ENCODE measurements around the gene EEFSEC. TPM values are rescaled to one million over a fixed set of nuclear protein-coding genes. Genes with fewer than 3 reads are reported as not detected.
A peak's percentile ranks its signal among the peaks of the same experiment; 100 is the strongest.

Gene EEFSEC
- total RNA-seq, 1 experiment from 2014 or later: 13.8 TPM

GRCh38 chr3:128348805-128349531 is 195.7 kb downstream of the EEFSEC start:
- DNase-seq (ENCODE audit: low read depth): peak; percentile 20

DNA sequence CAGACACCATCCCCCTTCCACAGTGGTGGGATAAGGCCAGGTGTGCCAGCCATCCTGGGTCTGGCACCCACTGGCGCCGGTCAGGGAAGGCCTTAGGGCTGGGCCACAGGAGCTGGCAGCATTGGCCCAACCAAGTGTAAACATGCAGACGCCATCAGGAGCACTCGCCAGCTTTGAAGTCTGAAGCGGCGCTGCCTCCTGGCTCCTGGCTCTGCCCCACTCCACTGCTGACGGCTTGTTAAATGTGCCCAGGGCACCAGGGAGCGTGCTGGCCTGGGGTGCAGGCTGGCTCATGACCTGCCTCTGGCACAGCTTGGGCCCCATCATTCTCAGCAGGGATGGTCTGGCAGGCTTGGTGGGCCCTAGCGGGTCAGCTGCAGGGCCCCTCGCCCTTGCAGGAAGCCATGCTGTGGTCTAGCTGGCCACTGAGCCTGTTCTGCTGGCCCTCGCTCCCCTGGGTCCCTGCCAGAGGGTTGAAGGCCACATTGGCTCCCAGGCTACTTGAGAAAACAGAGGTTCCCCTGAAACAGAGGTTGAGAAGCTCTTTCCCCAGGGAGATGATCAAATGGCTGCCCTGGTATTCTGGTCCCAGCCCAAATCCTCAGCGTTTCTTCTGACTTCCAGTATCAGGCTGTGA is 196.8 kb downstream of the EEFSEC start:
- no peak for DNase-seq (ENCODE audit: low read depth)

DNA sequence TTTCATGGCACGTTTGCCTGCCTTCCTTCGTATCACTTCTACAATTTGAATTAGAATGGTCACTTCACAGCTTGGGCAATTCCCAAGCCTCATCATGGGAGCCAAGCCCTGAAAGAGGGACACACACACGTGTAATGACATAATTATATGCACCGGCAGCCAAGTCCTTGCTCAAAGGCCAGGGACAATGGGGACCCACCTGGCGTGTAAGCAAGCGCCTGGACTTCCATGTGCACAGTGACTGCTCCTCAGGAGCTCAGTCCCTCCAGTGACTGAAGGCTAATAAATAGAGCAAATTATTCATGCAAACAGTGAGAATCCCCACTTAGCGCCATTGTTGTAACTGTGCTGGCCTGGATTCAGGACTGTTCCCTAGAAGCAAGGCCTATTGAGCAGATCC is 198.3 kb downstream of the EEFSEC start:
- DNase-seq (ENCODE audit: low read depth): no peak

DNA sequence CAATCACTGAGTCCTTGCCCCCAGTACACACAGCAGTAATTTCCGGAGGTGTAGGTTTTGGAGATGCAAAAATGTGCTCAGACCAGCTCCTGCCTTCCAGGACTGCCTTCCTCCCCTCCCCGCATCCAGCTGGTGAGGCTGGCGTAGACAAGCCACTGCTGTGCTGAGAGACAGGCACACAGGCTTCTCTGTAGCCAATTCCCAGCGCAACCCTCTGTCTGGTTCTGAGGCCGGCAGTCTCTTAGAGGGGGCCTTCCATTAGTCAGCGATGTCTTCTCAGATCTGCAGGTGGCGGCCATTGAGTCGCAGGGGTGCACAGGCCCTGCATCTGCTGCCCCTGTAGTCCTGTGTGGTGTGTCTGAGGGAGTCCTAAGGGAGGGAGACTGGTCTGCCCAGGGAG is 199.0 kb downstream of the EEFSEC start:
- DNase-seq (ENCODE audit: low read depth): no peak

DNA sequence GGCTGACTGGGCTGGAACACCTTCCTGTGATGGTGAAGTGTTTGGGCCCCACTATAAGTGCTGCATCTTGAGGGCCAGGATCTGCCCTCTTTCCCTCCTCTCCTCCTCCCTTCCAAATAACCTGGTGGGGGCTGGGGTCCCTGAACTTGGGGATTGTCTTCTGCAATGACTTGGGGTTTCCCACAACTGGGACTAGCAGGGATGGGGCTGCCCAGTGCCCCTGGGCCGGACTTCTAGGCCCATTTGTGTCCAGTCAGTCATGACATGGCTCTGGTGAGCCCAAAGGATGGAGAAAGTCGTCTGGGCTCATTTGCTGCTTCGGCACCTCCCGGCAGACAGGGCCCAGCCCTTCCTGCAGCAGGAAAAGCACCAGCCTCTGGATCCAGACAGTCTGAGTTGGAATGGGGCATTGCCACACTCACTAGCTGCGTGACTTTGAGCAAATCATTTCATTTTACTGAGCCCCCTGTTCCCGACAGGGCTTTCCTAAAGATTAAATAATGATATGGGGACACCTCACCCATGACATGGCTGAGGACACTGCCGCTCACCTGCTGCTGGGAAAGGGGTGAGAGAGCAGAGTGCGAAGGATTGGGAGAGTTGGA is 200.2 kb downstream of the EEFSEC start:
- no peak for DNase-seq (ENCODE audit: low read depth)

DNA sequence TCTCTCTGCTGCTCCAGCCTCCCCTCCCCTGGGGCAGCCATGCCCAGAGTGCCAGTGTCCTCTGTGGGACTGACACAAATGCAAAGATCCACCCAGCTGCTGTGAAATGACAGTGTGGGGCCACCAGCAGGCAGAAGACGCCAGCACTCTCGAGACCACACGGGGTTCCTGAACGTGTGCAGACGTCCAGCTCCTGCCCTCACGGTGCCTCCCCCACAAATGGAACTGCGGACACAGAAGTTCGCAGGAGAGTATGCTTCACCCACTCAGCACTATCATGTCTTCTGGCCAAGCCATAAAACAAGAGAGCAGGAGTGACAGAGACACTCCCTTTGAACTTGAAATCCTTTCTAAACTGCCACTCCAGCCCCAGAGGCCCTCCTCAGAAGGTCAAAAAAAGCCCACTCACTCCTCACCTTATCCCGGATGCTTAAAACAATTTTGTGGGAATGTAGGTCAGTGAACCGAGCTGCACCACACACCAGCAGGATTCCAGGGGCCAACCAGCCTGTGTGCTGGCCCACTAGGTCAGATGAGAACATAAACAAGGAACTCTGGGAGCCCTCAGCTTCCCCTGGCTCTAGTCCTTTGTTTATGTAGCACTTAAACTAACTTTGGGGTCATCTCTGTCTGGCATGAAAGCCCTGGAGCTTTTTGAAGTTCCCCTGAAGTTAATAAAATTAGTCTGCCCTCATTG is 200.9 kb downstream of the EEFSEC start:
- peak; percentile 28 for DNase-seq (ENCODE audit: low read depth)

GRCh38 chr3:128354788-128355542 is 201.7 kb downstream of the EEFSEC start:
- DNase-seq (ENCODE audit: low read depth): no peak

- DNase-seq (ENCODE audit: low read depth): no peak
Observed at GRCh38 chr3:128355543-128355919, 202.2 kb downstream of the EEFSEC start.

DNA sequence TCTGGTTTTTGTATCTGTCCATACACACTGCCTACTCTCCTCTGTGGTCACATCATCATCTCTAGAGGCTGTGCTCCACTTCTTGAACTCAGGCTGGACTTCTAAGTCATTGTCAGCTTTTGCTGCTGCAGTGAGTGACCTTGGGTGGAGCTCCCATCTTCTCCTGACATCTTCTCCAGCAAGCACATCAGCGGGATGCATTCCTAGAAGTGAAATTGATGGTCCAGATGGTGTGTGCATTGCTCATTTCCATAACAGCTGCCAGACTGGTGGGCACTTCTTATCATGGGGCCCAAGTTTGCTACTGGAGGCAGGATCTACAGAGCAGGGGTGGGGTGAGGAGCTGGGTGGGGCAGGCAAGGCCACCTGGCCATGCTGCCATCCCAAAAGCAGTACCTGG is 203.5 kb downstream of the EEFSEC start:
- DNase-seq (ENCODE audit: low read depth): no peak

DNA sequence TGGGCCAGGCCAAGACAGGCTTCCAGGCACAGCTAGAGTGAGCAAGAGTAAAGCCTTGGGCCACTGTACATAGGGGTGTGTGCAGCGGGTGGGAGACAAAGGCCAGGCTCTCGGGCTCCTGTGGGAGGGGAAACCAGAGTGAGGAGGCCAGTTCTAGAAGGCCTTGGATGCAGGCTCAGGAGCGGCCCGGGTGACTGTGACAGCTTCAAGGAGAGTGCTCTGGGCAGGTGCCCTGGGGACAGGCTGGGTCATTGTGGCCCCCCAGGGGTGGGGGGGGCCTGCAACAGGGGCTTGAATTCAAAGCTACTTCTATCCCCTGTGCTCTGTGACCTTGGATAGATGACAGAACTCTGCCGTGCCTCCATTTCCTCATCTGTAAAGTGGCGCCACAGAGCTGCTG is 204.3 kb downstream of the EEFSEC start:
- DNase-seq (ENCODE audit: low read depth): no peak

DNA sequence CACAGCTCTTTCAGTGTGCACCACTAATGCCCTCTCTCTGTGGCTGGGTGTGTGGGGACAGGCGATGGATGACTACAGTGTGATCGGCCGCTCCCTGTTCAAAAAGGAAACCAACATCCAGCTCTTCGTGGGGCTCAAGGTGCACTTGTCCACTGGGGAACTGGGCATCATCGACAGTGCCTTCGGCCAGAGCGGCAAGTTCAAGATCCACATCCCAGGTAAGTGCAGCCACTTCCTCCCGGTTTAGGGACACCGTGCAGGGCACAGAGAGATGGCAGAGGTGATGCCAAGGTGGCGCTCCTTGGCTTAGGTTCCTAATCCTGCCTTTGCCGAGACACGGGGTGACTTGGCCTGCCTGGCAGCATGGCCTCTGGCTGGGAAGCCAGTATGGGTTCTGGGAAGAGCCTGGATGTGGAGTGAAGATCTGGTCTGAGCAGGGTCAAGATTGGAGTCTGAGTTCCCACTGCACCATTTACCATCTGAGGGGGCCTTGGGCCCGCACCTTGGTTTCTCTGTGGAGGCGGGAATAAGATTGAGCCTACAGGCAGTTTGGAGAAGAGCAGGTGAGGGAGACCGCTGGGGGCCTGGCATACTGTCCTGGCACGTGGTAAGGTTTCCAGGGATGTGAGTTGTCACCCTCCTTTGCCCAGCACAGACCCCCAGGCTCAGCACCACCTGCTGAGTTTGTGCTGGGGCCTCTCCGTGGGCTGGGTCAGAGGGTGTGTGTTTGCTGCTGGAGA is 205.0 kb downstream of the EEFSEC start:
- no peak for DNase-seq (ENCODE audit: low read depth)

- no peak for DNase-seq (ENCODE audit: low read depth)
Observed at GRCh38 chr3:128359060-128359664, 205.9 kb downstream of the EEFSEC start.

- DNase-seq (ENCODE audit: low read depth): peak; percentile 35
Observed at GRCh38 chr3:128359846-128360642, 206.8 kb downstream of the EEFSEC start.

DNA sequence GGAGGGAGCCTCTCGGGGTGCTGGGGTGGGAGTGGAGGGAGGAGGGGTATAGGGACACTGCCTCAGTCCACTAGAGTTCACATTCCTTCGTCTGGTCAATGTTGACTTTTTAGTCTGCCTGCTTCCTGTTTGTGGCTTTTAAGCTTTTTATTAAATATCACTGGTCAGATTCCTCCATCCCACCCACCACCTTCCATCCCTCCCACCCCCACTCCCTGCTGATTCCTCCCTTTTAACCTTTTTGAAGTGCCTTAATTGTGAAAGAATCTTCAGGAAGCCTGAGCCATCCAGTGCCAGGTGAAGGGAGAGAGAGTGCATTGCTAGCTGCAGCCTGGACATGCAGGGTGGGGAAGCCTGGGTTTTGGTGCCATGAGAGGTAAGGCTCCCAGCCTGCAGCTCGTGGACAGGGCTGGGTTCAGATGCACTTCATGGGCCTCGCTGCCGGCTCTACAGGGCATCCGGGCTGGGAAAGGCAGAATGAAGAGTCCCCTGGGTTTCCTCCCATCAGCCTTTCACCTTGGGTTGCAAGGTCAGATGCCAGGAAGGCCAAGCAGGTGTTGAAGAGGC is 207.5 kb downstream of the EEFSEC start:
- DNase-seq (ENCODE audit: low read depth): peak; percentile 47

GRCh38 chr3:128362026-128362965 is 209.0 kb downstream of the EEFSEC start:
- no peak for DNase-seq (ENCODE audit: low read depth)

DNA sequence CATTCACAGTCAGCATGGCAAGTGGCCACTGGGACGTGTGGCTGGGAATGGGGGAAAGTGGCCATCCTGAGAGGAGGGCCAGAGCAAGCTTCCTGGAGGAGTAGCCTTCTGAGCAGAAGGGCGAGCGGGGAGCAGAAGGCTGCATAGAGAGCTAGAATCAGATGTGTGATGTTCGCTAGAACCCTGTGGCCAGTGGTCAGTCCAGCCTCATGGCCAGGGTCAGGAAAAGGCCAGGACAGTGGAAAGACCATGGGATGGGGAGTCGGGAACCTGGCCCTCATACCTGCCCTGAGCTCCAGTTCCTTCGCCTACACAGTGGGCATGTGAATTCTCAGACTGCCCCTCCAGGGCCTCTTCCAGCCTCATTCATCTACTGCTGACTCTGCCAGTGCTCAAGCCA is 211.0 kb downstream of the EEFSEC start:
- no peak for DNase-seq (ENCODE audit: low read depth)

DNA sequence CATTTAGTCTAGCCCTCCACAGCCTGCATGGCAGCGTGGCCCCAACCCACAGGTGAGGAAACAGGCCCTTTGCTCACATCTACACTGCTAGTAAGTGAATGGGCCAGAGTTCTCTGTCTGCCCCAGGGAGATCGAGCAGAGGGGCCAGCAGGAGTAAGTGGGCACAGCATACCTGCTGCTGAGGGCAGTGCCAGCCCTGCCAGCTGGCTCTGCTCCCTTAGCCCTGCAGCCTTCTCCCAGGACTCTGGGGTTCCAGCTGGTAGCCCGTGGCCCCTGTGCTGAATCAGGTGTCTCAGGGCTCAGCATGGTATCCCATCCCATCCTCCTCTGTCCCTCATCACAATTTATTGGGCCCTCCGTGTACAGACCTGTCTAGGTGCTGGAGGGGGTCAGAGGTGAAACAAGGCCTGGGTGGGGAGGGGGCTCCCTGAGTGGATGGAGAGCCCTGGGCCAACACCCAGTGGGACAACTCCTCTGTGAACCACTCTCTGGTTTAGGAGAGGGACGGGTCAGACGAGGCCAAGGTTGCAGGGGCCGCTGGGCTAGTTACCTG is 211.6 kb downstream of the EEFSEC start:
- no peak for DNase-seq (ENCODE audit: low read depth)

- DNase-seq (ENCODE audit: low read depth): peak; percentile 28
Observed at GRCh38 chr3:128366136-128366535, 212.9 kb downstream of the EEFSEC start.
